GM18868 (cell line): ENCODE data around the gene ATG7.

Experiments used
- ATAC-seq: cut with Tn5 transposase; IDR thresholded peaks from one replicate; pipeline ENCODE4 v1.9.1; 2021; ENCODE audit warnings: mild to moderate bottlenecking, moderate library complexity; ENCODE audit not compliant: unreplicated experiment

ATG7 gene

GRCh38 chr3:11271986-11272904, at the start of gene ATG7:
TSS of gene ATG7 (plus strand) at chr3:11272397. CDS start at chr3:11298696, 26,299 bp downstream.
- ATAC-seq: peak; percentile 96

GRCh38 chr3:11224010-11224409, 48.2 kb upstream of the ATG7 start:
- no peak for ATAC-seq

GRCh38 chr3:11224870-11225229, 47.3 kb upstream of the ATG7 start:
- no peak for ATAC-seq

- ATAC-seq: no peak
Measured at GRCh38 chr3:11226042-11226370, 46.2 kb upstream of the ATG7 start.

GRCh38 chr3:11228041-11228440, 44.2 kb upstream of the ATG7 start:
- ATAC-seq: no peak

GRCh38 chr3:11230125-11230524, 42.1 kb upstream of the ATG7 start:
- ATAC-seq: no peak

GRCh38 chr3:11230832-11231231, 41.4 kb upstream of the ATG7 start:
- no peak for ATAC-seq

- ATAC-seq: no peak
Measured at GRCh38 chr3:11235385-11235784, 36.8 kb upstream of the ATG7 start.

- ATAC-seq: peak; percentile 64
Measured at GRCh38 chr3:11236588-11237461, 35.4 kb upstream of the ATG7 start.

- no peak for ATAC-seq
Measured at GRCh38 chr3:11238060-11238459, 34.1 kb upstream of the ATG7 start.

GRCh38 chr3:11238880-11239279, 33.3 kb upstream of the ATG7 start:
- ATAC-seq: no peak

- ATAC-seq: no peak
Measured at GRCh38 chr3:11239796-11240195, 32.4 kb upstream of the ATG7 start.

- no peak for ATAC-seq
Measured at GRCh38 chr3:11240496-11240895, 31.7 kb upstream of the ATG7 start.

GRCh38 chr3:11244121-11244677, 28.0 kb upstream of the ATG7 start:
- no peak for ATAC-seq

GRCh38 chr3:11245276-11245675, 26.9 kb upstream of the ATG7 start:
- no peak for ATAC-seq

- no peak for ATAC-seq
Measured at GRCh38 chr3:11245827-11246662, 26.2 kb upstream of the ATG7 start.

- no peak for ATAC-seq
Measured at GRCh38 chr3:11246663-11246970, 25.6 kb upstream of the ATG7 start.

- no peak for ATAC-seq
Measured at GRCh38 chr3:11247362-11247761, 24.8 kb upstream of the ATG7 start.

- no peak for ATAC-seq
Measured at GRCh38 chr3:11248596-11248995, 23.6 kb upstream of the ATG7 start.

- no peak for ATAC-seq
Measured at GRCh38 chr3:11250902-11251806, 21.0 kb upstream of the ATG7 start.
